GM12878 (cell line): Measurements from ENCODE around the gene AP1S3.

Experiments used
- CTCF ChIP-seq, 3 experiments: IDR thresholded peaks in 2 of 3; conservative IDR thresholded peaks in 1 of 3; 2 replicates each; pipeline ENCODE4 v1.5.1; 2011; ENCODE audit warnings: low read depth in 3 of 3, low read length in 3 of 3, mild to moderate bottlenecking in 3 of 3, control low read depth in 2 of 3, moderate library complexity in 2 of 3, inconsistent platforms in 1 of 3, mixed read lengths in 1 of 3; ENCODE audit not compliant: control insufficient read depth in 2 of 3, insufficient read depth in 1 of 3; ENCODE audit errors: extremely low read depth in 1 of 3
- CUX1 ChIP-seq: IDR thresholded peaks from 2 replicates; pipeline ENCODE4 v1.6.1; 2012; ENCODE audit warnings: improper control_type of control experiment, low read depth, low read length; ENCODE audit not compliant: insufficient replicate concordance
- EZH2 ChIP-seq: IDR thresholded peaks from 2 replicates; pipeline ENCODE4 v1.6.1; 2012; ENCODE audit warnings: low read depth, mild to moderate bottlenecking, control low read depth, inconsistent platforms, low read length, borderline replicate concordance; ENCODE audit not compliant: control insufficient read depth
- MAX ChIP-seq: IDR thresholded peaks from 2 replicates; pipeline ENCODE4 v1.6.1; 2012; ENCODE audit warnings: low read depth, low read length, improper control_type of control experiment
- NRF1 ChIP-seq: conservative IDR thresholded peaks from 2 replicates; pipeline ENCODE4 v1.6.1; 2011; ENCODE audit warnings: mild to moderate bottlenecking, low read depth, low read length, improper control_type of control experiment
- PBX3 ChIP-seq: IDR thresholded peaks from 2 replicates; pipeline ENCODE4 v1.6.1; 2011; ENCODE audit warnings: mild to moderate bottlenecking, low read depth, low read length, moderate library complexity; ENCODE audit not compliant: insufficient replicate concordance
- ZBTB33 ChIP-seq: fragments of 450-650 bp; IDR thresholded peaks from 2 replicates; pipeline ENCODE4 v1.6.1; 2017; ENCODE audit warnings: mild to moderate bottlenecking
- ZBTB40 ChIP-seq: fragments of 450-650 bp; IDR thresholded peaks from 2 replicates; pipeline ENCODE4 v1.6.1; 2016; ENCODE audit warnings: mild to moderate bottlenecking, moderate library complexity, borderline replicate concordance

- TF ChIP-seq ZBTB40 (no peak), ZBTB33 (no peak), PBX3 (no peak), EZH2 (no peak), CUX1 (no peak), CTCF (IDR thresholded peaks at IDR 0.05 in 2 of 3, conservative IDR thresholded peaks at IDR 0.05 in 1 of 3; ENCODE audit: control insufficient read depth in 2 of 3, extremely low read depth in 1 of 3, insufficient read depth in 1 of 3, low read depth in 3 of 3, low read length in 3 of 3) (no peak), NRF1 (no peak), MAX (no peak)
Measured at GRCh38 chr2:223886726-223887125, 49.3 kb upstream of the AP1S3 start.
